WERI-Rb-1 (cell line): Measurements from ENCODE around the gene COL27A1.

Experiments
- DNase-seq: peaks from one replicate; pipeline ENCODE4 v3.0.0-alpha.2; 2020
- H3K27ac ChIP-seq: fragments of 250-450 bp; sonication (Bioruptor Pico); 2 replicates; pipeline ENCODE4 v1.5.1; 2020; ENCODE audit warnings: mild to moderate bottlenecking, moderate library complexity
- H3K27me3 ChIP-seq: fragments of 250-450 bp; sonication (Bioruptor Pico); 2 replicates; pipeline ENCODE4 v1.5.1; 2021; ENCODE audit warnings: mild to moderate bottlenecking, low read depth, moderate library complexity; ENCODE audit not compliant: insufficient read depth, severe bottlenecking
- H3K36me3 ChIP-seq: fragments of 250-450 bp; sonication (Bioruptor Pico); 2 replicates; pipeline ENCODE4 v1.5.1; 2020; ENCODE audit warnings: mild to moderate bottlenecking, moderate library complexity
- H3K4me3 ChIP-seq: 2 replicates; pipeline ENCODE4 v1.5.1; 2011; ENCODE audit warnings: low read depth, mild to moderate bottlenecking, control low read depth, low read length
- H3K9me3 ChIP-seq: fragments of 250-450 bp; sonication (Bioruptor Pico); 2 replicates; pipeline ENCODE4 v1.5.1; 2021; ENCODE audit warnings: mild to moderate bottlenecking, moderate library complexity; ENCODE audit not compliant: severe bottlenecking
- TF ChIP-seq, protein P1 (sequence below): IDR thresholded peaks from 2 replicates; pipeline ENCODE4 v1.5.1; 2011; ENCODE audit warnings: low read depth, mild to moderate bottlenecking, control low read depth, inconsistent platforms, low read length

The COL27A1 gene

DNA sequence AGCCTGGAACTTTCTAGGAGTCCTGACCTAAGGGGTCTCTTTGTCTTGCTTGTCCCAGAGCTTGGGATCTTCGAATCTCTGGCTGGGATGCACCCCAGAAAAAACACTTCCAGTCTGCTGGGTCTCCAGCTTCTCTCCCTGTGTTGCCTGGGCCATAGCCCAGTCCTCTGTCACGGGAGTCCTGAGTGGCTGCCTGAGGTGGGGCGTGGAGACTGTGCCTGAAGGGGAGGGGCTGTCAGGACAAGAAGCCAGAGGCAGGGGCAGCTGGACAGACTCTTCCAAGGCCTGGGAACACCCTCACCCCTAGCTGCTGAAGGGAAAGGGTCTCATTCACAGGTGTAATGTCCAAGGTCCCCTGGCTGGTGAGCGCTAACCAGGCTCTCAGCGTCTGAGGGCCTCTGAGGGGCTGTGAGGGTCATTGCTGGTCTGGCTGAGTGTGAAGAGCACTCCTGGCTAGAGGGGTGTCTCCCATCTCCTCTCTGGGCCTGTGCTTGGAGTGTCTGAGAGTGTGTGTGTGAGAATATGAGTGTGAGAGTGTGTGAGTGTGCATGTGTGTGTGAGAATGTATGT lies 20.4 kb upstream of the COL27A1 start:
- Histone ChIP-seq H3K36me3 (no peaks in the 10 kb centered on the region), H3K9me3 (peaks cover 9% of the 10 kb centered on the region), H3K4me3 (no peak overlapping the region), H3K27ac (no peak overlapping the region), H3K27me3 (no peaks in the 10 kb centered on the region)
- DNase-seq, result no peak
- TF ChIP-seq, protein P1, sequence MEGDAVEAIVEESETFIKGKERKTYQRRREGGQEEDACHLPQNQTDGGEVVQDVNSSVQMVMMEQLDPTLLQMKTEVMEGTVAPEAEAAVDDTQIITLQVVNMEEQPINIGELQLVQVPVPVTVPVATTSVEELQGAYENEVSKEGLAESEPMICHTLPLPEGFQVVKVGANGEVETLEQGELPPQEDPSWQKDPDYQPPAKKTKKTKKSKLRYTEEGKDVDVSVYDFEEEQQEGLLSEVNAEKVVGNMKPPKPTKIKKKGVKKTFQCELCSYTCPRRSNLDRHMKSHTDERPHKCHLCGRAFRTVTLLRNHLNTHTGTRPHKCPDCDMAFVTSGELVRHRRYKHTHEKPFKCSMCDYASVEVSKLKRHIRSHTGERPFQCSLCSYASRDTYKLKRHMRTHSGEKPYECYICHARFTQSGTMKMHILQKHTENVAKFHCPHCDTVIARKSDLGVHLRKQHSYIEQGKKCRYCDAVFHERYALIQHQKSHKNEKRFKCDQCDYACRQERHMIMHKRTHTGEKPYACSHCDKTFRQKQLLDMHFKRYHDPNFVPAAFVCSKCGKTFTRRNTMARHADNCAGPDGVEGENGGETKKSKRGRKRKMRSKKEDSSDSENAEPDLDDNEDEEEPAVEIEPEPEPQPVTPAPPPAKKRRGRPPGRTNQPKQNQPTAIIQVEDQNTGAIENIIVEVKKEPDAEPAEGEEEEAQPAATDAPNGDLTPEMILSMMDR, result no peak

DNA sequence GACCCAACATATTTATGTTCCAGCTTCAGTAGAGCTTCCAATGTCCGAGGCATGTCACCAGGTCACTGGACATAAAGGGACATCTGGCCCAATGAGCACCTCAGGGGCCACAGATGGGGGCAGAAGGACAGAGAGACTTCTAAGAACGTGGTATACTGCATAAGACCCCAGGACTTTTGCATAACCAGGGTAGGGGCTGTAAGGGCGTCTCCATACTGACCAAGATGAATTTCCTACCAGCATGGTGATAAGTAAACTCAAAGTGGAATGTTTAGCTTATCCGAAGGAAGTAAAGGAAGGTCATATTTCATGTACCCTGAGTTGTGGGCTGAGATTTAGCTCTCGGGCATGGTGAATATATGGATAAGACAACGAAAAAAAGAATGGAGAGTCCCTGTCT lies 17.5 kb upstream of the COL27A1 start:
- TF ChIP-seq, protein P1, result no peak
- H3K4me3 ChIP-seq, result no peak overlapping the region
- no peaks in the 10 kb centered on the region for H3K36me3 ChIP-seq
- DNase-seq, result no peak
- peak overlapping the region; percentile 89 for H3K27ac ChIP-seq
- no peaks in the 10 kb centered on the region for H3K27me3 ChIP-seq
- peaks cover 9% of the 10 kb centered on the region for H3K9me3 ChIP-seq

DNA sequence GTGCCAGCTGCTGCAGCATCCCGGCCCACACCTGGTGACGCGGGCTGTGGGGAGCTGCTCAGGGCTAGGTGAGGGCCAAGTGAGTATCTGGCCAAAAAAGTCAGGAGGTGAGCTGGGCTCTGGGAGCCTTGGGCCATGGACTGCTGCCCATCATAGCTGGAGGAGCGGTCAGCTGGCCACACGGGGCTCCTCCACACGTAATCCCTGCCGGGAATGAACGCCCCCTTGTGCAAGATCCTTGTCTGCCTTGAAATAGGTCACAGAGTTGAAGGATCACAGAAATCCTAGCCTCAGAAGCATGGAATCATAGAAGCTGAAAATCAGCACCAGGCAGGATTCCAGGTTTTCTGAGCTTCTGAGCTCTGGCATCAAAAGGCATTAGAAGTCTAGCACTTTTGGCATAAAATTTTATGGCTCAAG lies 16.8 kb upstream of the COL27A1 start:
- no peaks in the 10 kb centered on the region for H3K27me3 ChIP-seq
- DNase-seq, result peak; percentile 70
- TF ChIP-seq, protein P1, result peak; percentile 54
- H3K4me3 ChIP-seq, result no peak overlapping the region
- H3K9me3 ChIP-seq, result peaks cover 9% of the 10 kb centered on the region
- peak overlapping the region; percentile 89 for H3K27ac ChIP-seq
- no peaks in the 10 kb centered on the region for H3K36me3 ChIP-seq

DNA sequence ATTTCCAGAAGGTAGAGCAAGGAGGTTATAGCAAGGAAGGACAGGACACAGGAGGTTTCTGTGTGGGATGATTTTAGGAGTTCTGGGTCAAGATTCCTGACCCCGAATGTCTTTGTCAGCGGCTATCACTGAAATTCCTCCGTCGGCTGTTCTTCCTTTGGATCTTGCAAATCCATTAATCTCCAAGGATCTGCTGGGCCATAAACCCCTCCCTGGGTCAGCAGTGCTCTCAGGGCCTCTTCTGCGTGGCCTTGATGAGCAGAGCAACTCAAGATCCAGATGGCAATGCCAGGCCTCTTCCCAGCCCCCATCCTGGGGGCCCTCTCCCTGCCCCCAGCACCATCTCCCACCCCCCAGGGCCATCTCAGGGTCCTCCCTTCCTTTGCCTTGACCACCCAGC lies 16.3 kb upstream of the COL27A1 start:
- Histone ChIP-seq H3K36me3 (no peaks in the 10 kb centered on the region), H3K9me3 (peaks cover 9% of the 10 kb centered on the region), H3K27me3 (no peaks in the 10 kb centered on the region), H3K4me3 (no peak overlapping the region), H3K27ac (peak overlapping the region; percentile 89)
- peak; percentile 89 for DNase-seq
- TF ChIP-seq, protein P1, result no peak

DNA sequence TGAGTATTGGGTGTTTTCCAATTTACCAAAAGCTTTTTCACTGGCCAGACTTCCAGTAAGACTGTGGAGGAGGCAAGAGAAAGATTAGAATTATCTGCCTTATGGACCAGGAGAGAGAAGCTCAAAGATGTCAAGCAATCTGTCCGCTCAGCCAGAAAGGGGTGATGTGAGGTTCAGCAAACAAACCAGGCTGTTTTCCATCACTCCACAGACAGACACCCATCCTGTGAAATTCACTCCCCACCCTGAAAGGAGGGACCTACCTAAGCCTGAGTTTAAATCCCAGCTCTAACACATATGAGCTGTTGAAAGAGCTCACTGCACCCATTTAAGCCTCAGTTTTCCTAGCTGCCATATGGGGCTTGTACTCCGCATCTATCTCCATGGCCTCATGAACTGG lies 14.9 kb upstream of the COL27A1 start:
- TF ChIP-seq, protein P1, result no peak
- peak; percentile 92 for DNase-seq
- H3K27me3 ChIP-seq, result no peaks in the 10 kb centered on the region

DNA sequence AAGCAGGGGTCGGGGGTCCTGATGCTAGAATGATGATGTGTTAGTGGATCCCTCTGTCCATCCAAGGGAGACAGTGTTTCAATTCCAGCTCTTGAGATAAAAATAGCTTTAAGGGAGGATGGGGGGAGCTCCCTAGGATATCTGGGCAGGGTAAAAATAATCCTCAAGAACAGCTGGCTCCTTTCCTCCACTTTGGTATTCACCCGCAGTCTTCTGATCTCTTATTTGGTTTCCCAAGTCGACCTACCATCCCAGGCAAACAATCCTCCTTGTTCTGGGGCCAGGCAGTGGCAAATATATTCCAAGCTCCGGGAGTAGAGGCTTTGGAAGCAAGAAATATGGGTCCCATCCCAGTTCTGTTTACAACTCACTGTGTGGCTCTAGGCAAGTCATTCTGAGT lies 14.5 kb upstream of the COL27A1 start:
- 0 out of 2 replicates have a peak overlapping the region, but pooled peaks have one; percentile 3 for H3K4me3 ChIP-seq
- TF ChIP-seq, protein P1, result no peak
- peaks cover 9% of the 10 kb centered on the region for H3K9me3 ChIP-seq
- peak overlapping the region; percentile 89 for H3K27ac ChIP-seq
- no peaks in the 10 kb centered on the region for H3K36me3 ChIP-seq
- H3K27me3 ChIP-seq, result no peaks in the 10 kb centered on the region
- DNase-seq, result no peak

More for the DNA sequence above, 14.9 kb upstream of the COL27A1 start:
- Histone ChIP-seq H3K27ac (peak overlapping the region; percentile 89), H3K36me3 (no peaks in the 10 kb centered on the region), H3K9me3 (peaks cover 9% of the 10 kb centered on the region), H3K4me3 (no peak overlapping the region)
